ENCODE data around the gene OPCML.

Gene OPCML

GRCh38 chr11:132892876-132893275 is 639.4 kb downstream of the OPCML start:
- no peak for TF ChIP-seq CTCF (IDR thresholded peaks at IDR 0.05; ENCODE audit: borderline replicate concordance, insufficient read depth, low read depth, low read length)
- H3K4me3 ChIP-seq (ENCODE audit: low read depth, low read length), result no peak overlapping the region

GRCh38 chr11:132888226-132888625 is 644.1 kb downstream of the OPCML start:
- no peak overlapping the region for H3K4me3 ChIP-seq (ENCODE audit: low read depth, low read length)
- TF ChIP-seq CTCF (IDR thresholded peaks at IDR 0.05; ENCODE audit: borderline replicate concordance, insufficient read depth, low read depth, low read length), result no peak

- no peak overlapping the region for H3K4me3 ChIP-seq (ENCODE audit: low read depth, low read length)
- TF ChIP-seq CTCF (IDR thresholded peaks at IDR 0.05; ENCODE audit: borderline replicate concordance, insufficient read depth, low read depth, low read length), result no peak
These were observed 646.0 kb downstream of the OPCML start for GRCh38 chr11:132886335-132886734.

GRCh38 chr11:132883241-132883640 is 649.1 kb downstream of the OPCML start:
- no peak for TF ChIP-seq CTCF (IDR thresholded peaks at IDR 0.05; ENCODE audit: borderline replicate concordance, insufficient read depth, low read depth, low read length)
- no peak overlapping the region for H3K4me3 ChIP-seq (ENCODE audit: low read depth, low read length)

- no peak for TF ChIP-seq CTCF (IDR thresholded peaks at IDR 0.05; ENCODE audit: borderline replicate concordance, insufficient read depth, low read depth, low read length)
- H3K4me3 ChIP-seq (ENCODE audit: low read depth, low read length), result no peak overlapping the region
These were observed 650.7 kb downstream of the OPCML start for GRCh38 chr11:132881622-132882021.

GRCh38 chr11:132878111-132878510 is 654.2 kb downstream of the OPCML start:
- no peak for TF ChIP-seq CTCF (IDR thresholded peaks at IDR 0.05; ENCODE audit: borderline replicate concordance, insufficient read depth, low read depth, low read length)
- no peak overlapping the region for H3K4me3 ChIP-seq (ENCODE audit: low read depth, low read length)

GRCh38 chr11:132876705-132877104 is 655.6 kb downstream of the OPCML start:
- H3K4me3 ChIP-seq (ENCODE audit: low read depth, low read length), result no peak overlapping the region
- TF ChIP-seq CTCF (IDR thresholded peaks at IDR 0.05; ENCODE audit: borderline replicate concordance, insufficient read depth, low read depth, low read length), result no peak
